Hematopoietic multipotent progenitor cell treated with erythropoietin and hydrocortisone succinate and interleukin-3 and kit ligand, for 6 days (in vitro differentiated cells): ENCODE data around the gene SLC1A3.

Experiments used
- DNase-seq: peaks from one replicate; pipeline ENCODE4 v3.0.0-alpha.2; 2015

The SLC1A3 gene

GRCh38 chr5:36600917-36601527 lies 5.4 kb upstream of the SLC1A3 start:
- no peak for DNase-seq

DNA sequence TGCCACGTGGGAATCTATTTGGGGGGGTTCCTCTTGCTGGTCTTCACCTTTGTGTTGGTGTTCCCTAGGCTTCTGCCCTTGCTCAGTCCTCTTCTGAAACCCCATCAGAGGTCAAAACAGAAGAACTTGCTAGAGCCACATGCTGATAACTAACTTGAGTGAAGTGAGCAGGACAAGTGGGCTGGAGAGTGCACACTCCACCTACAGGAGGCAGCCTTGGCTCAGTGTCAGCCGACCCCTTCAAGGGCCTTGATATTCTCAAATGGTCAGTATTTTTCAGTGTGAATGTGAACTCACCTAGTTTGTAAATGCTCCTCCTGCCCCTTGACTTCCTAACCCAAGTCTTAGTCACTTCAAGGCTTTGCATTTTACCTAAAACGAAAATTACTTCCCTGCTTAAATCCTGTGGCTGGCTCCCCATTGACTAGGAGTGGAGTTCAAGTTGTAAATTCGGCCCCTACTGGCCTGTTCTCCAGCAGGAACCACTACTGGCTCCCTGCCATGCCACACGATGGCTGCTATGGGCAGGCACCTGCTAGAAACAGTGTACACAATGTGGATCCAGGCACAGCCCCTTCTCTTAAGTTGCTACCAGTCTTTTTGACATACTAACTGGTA lies 3.6 kb upstream of the SLC1A3 start:
- DNase-seq: peak; percentile 43

- no peak for DNase-seq
Measured at GRCh38 chr5:36605241-36605640, 1.2 kb upstream of the SLC1A3 start.

- no peak for DNase-seq
Measured at GRCh38 chr5:36606036-36606427, 374 bp upstream of the SLC1A3 start.

GRCh38 chr5:36607114-36607571 lies 737 bp downstream of the SLC1A3 start:
- DNase-seq: peak; percentile 18

DNA sequence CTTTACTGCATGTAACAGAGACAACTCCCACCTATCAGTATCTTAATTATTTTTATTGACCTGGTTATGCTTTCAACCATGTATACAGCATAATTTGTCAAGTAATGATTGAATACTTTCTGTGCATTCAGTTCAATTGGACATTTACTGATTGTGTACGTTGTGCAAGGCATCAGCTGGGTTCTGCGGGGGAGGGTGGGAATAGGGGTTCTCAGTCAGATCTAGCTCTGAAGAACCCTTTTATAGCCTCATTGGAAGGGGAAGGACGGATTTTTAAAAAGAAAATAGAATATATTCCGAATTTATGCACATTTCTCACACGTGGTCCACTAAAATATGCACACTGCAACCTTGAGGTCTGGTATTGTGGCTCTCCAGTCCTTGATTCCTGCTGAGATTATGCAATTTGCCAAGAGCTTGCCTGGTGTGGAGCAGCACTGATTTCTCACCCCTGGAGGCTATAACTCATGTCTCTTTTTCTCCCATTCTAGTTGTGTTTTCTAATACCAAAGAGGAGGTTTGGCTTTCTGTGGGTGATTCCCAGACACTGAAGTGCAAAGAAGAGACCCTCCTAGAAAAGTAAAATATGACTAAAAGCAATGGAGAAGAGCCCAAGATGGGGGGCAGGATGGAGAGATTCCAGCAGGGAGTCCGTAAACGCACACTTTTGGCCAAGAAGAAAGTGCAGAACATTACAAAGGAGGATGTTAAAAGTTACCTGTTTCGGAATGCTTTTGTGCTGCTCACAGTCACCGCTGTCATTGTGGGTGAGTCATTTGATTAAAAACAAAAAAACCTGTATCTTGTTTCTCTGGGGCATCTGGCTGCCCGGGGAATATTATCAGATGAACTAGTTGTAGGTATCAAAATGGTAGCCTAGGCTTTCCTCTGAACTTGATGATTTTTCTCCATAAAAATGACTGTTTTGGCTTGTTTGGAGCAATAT lies 1.7 kb downstream of the SLC1A3 start:
- DNase-seq: no peak

DNA sequence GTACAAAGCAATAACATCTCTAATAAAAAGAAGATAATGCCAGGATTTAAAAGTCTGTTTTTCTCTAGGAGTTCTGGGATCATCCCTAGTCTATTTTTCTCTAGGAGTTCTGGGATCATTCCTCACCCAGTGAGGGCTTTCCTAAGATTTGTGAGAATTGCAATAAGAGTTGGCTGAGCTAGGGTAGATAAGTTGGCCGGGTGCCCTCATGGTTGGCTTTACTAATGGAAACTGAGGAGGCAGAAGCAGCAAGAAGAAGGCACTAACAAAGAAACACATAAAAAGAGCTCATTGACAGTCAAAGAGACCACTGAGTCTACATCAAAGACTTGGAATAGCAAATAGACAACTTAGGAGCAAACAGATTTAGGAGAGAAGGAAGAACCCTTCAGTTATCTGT lies 4.2 kb downstream of the SLC1A3 start:
- DNase-seq: no peak

- DNase-seq: no peak
Measured at GRCh38 chr5:36611520-36612274, 5.3 kb downstream of the SLC1A3 start.

- DNase-seq: no peak
Measured at GRCh38 chr5:36613241-36613640, 6.8 kb downstream of the SLC1A3 start.

DNA sequence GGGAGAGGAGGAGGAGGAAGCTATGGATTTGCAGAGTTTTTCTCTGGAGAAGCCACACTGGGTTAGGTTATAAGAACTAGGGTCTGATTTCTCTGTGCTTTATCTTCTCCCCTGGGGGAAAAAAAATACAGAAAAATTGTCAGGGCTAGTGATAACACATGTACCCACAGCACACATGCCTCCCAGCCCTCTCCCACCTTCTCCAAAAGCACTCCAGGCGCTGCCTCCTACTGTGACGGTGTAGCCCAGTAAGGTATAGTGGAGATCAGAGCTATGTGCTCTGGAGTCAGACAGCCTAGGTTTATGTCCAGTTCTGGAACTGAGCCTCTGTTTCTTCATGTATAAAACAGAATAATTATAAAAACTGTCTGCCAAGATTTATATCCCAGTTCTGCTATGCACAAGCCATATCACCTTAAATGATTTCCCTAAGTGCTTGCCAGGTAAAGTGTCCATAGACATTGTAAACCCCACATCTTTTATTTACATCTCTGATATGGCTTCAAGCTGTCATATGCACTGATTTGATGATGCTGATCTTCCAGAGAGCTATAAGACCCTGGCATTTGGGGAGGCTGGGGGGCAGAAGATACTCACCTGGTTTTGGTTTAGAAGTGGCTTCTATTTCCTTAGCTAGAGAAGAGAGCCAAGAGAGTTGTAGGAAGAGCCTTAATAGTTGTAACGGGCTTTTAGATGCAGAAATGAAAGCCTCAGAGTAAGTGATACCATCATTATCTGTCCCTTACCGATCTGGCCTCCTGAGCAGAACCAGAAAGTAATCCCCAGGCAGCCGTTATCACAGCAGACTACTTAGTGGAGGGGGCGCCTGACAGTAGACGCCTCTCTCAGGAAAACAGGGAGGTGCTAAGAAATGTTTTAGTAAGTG lies 7.6 kb downstream of the SLC1A3 start:
- DNase-seq: no peak

GRCh38 chr5:36614657-36615308 lies 8.4 kb downstream of the SLC1A3 start:
- DNase-seq: no peak

- no peak for DNase-seq
Measured at GRCh38 chr5:36619012-36619635, 12.7 kb downstream of the SLC1A3 start.

DNA sequence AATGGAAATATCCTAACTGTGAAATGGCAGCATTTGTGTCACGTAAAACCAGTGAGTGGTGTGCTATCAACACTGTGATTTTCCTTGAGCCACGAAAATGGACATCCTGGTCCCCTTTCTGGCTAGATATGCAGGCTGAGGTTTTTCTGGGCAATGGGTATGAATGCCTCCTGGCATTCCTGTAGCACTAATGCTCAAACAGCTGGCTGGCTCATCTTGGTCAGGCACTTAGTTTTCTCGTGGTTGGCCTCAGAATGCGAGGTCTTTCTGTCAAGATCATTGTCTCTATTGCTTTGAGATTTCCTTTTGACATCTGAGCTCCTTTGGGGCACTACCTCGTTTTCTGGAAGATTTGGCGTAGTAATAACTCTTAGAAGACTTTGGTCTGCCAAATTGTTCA lies 15.6 kb downstream of the SLC1A3 start:
- DNase-seq: no peak

DNA sequence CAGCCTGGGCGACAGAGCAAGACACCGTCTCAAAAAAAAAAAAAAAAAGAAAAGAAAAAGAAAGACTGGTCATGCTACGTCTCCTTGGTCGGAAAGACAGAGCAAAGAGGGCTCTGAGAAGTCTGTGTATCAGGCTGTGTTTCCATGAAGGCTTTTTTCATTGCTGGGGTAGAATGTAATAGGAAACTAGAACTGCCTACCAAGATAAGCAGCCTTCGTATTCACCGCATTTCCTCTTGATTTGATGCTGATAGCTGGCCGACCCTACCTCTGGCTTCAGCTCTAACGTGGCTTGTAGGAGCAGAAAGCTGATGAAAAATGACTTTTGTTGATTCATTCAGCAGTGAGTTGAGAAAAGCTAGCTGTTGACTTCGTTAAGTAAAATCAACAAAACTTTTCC lies 17.4 kb downstream of the SLC1A3 start:
- peak; percentile 77 for DNase-seq

DNA sequence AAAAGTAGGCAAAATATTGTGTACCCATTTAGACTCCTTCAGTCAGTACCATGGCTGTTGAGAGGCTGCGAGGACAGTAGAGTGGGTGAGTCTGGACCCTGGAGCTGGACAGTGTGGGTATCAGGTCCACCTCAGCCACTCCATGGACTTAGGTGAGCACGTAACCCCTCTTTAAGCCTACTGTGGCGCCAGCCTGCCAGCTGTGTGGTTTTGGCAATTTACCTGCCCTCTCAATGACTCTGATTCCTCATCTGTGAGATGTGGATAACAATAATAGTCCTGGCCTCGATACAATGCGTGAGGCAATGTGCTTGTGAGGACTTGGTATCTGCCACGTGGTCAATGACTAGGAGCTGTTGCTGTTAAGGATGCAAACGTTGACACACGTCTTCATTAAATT lies 17.9 kb downstream of the SLC1A3 start:
- peak; percentile 45 for DNase-seq

DNA sequence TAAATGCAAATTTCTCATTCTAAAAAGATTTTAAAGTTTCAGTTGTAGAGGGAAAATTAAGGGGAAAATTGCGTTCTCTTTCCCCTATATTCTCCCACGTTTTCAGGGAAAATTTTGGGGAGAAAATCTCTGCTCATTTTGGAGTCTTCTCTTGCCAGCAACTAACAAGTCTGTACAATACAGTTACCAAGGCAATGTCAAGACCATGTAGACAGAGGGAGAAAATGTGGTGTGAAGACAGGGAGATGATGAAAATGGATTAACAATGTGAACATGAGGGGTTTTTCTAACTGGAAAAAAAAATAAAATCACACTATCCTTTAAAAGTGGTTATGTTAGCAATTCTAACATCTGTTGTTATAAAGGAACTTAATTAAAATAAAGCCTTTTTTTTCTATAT lies 22.3 kb downstream of the SLC1A3 start:
- no peak for DNase-seq

DNA sequence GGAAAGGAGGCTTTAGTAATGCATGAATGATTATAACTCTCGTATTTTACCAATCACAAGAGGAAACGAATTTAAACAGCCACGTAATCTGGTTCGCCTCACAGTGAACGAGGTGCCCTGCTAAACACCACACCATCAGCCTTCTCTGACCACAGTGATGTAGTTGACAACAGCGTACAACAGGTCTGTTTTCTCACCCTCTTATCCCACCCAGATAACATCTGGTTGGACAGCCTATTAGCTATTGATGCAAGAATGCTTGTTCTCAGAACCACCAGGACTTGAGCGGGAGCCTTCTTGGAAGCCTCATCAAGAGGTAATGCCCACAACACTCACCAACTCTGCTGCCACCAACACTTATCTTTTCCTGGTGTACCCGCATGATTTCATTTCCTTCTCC lies 23.3 kb downstream of the SLC1A3 start:
- peak; percentile 26 for DNase-seq

DNA sequence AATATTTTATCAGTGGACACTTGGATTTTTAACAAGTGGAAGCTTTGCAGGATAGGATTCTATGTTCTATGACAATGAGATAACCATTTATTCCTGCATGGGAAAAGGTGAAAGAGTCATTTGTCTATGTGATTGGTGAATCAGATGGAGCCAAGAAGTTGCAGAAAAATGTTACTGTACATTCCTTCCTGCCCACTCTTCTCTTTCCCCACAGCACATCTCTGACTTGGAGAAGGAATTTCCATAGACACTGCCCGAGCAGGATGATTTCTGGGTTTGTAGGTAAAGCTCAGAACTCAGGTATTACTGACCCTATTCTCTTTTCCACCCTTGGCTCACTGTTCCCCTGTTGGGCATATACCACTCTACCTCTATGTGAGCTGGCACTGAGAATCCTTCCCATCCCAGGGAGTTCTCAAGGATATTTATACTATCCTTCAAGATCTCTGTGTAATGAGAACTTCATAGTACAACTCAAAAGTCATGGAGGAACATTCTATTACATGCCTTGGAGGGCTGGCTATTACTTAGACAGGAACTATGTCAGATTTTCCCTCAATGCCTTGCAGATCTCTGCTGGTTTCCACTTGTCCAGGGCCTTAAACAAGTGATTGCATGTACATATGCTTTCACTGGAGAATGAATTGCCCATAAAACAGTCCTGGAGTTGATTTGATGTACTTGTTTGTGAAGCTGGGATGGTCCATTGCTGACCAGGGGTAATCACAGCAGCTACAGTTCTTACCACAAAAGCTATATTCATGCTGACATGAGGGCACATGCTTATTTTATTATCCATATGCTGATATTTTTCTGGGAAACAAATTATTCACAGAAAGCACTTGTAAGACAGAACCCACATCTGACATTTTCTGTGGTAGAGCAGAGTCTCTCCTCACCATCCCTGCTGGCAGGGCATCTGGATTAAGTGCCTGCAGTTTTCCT lies 24.1 kb downstream of the SLC1A3 start:
- DNase-seq: no peak

DNA sequence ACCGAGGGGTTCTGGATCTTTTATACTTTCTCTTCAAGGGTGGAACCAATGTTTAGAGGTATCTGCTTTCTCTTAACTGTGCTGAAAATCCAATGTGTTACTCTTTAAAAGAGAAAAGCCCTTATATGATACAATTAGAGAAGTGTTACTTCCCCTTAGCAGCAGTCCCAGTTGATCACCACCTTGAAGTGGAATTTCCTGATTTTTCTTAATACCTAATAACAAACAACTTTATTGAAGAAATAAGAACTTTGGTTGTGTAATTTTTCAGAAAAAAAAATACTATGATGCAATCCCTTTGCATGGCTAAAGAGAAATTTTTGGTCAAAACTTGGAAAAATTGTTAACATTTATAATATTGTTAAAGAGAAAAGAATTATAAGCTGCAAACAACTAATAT lies 24.7 kb downstream of the SLC1A3 start:
- no peak for DNase-seq
